GM23338 (cell line): ENCODE results near the gene CUX1. TPM values are rescaled to one million over a fixed set of nuclear protein-coding genes. Genes with fewer than 3 reads are reported as not detected.

ENCODE experiments used
- ATAC-seq: fragments of 200-7000 bp; cut with Tn5 transposase; 3 replicates; pipeline ENCODE4 v1.9.1; 2020
- DNase-seq: peaks from one replicate; pipeline ENCODE4 v3.0.0-alpha.2; 2015; ENCODE audit warnings: low spot score
- H2AFZ ChIP-seq: fragments of 200-600 bp; sonication (generic); 2 replicates; pipeline ENCODE4 v1.8.0; 2016; ENCODE audit warnings: antibody characterized with exemption, mild to moderate bottlenecking, moderate library complexity
- H3F3A ChIP-seq: fragments of 200-600 bp; sonication (generic); replicated peaks from 2 replicates; pipeline ENCODE4 v1.8.0; 2017; ENCODE audit warnings: antibody characterized with exemption, mixed run types, low read depth
- H3K27ac ChIP-seq: fragments of 200-600 bp; sonication (generic); 2 replicates; pipeline ENCODE4 v1.6.1; 2016; ENCODE audit warnings: low read depth
- H3K27me3 ChIP-seq: fragments of 200-600 bp; sonication (generic); 2 replicates; pipeline ENCODE4 v1.8.0; 2016; ENCODE audit warnings: mild to moderate bottlenecking, mixed run types, moderate library complexity; ENCODE audit not compliant: insufficient read depth
- H3K36me3 ChIP-seq: fragments of 200-600 bp; sonication (generic); 2 replicates; pipeline ENCODE4 v1.8.0; 2016; ENCODE audit warnings: mild to moderate bottlenecking; ENCODE audit not compliant: insufficient read depth
- H3K4me1 ChIP-seq: fragments of 200-600 bp; sonication (generic); 2 replicates; pipeline ENCODE4 v1.8.0; 2016; ENCODE audit warnings: mild to moderate bottlenecking, moderate library complexity; ENCODE audit not compliant: insufficient read depth
- H3K4me2 ChIP-seq: fragments of 200-600 bp; sonication (generic); 2 replicates; pipeline ENCODE4 v1.7.1; 2017; ENCODE audit warnings: mixed run types
- H3K4me3 ChIP-seq: fragments of 200-600 bp; sonication (generic); 2 replicates; pipeline ENCODE4 v1.6.1; 2016; ENCODE audit warnings: mixed run types
- H3K79me2 ChIP-seq: fragments of 200-600 bp; sonication (generic); replicated peaks from 2 replicates; pipeline ENCODE4 v1.8.0; 2017; ENCODE audit warnings: mild to moderate bottlenecking; ENCODE audit not compliant: insufficient read depth
- H3K9me2 ChIP-seq: fragments of 200-600 bp; sonication (generic); 2 replicates; pipeline ENCODE4 v1.8.0; 2017; ENCODE audit not compliant: insufficient read depth
- H4K20me1 ChIP-seq: fragments of 200-600 bp; sonication (generic); replicated peaks from 2 replicates; pipeline ENCODE4 v1.8.0; 2017; ENCODE audit warnings: mild to moderate bottlenecking; ENCODE audit not compliant: insufficient read depth
- H3K27ac Mint-ChIP-seq: 2 replicates; pipeline ENCODE4 v1.8.0; 2020; ENCODE audit warnings: inconsistent platforms, mild to moderate bottlenecking, moderate library complexity, mixed read lengths
- H3K27me3 Mint-ChIP-seq: 3 replicates; pipeline ENCODE4 v1.8.0; 2022; ENCODE audit warnings: low read depth, mild to moderate bottlenecking, moderate library complexity, mixed read lengths, inconsistent platforms; ENCODE audit not compliant: insufficient read depth, poor library complexity
- H3K36me3 Mint-ChIP-seq: 3 replicates; pipeline ENCODE4 v1.8.0; 2021; ENCODE audit warnings: low read depth, mild to moderate bottlenecking, inconsistent platforms, moderate library complexity, mixed read lengths
- H3K4me1 Mint-ChIP-seq: 3 replicates; pipeline ENCODE4 v1.8.0; 2020; ENCODE audit warnings: mild to moderate bottlenecking, inconsistent platforms, mixed read lengths
- H3K4me3 Mint-ChIP-seq: 3 replicates; pipeline ENCODE4 v1.8.0; 2021; ENCODE audit warnings: moderate library complexity, mild to moderate bottlenecking, inconsistent platforms, mixed read lengths
- H3K9me3 Mint-ChIP-seq: 3 replicates; pipeline ENCODE4 v1.8.0; 2020; ENCODE audit warnings: moderate library complexity, mild to moderate bottlenecking, inconsistent platforms, mixed read lengths
- CREB1 ChIP-seq: fragments of 250-450 bp; sonication (Bioruptor Pico); IDR thresholded peaks from 2 replicates; pipeline ENCODE4 v1.5.0; 2020; ENCODE audit warnings: low read depth, mild to moderate bottlenecking, moderate library complexity
- CTCF ChIP-seq, 2 experiments: fragments of 200-600 bp in 1 of 2; sonication (generic) in 1 of 2; conservative IDR thresholded peaks; 2 replicates each; pipeline versions ENCODE4 v1.5.1 to v1.6.1; 2016 to 2017; ENCODE audit warnings: antibody characterized with exemption in 2 of 2, low read depth in 2 of 2, mild to moderate bottlenecking in 2 of 2, moderate library complexity in 1 of 2
- ETS1 ChIP-seq: IDR thresholded peaks from 2 replicates; pipeline ENCODE4 v1.6.1; 2016; ENCODE audit warnings: antibody characterized with exemption
- EZH2 ChIP-seq: fragments of 200-600 bp; sonication (generic); IDR thresholded peaks from one replicate; pipeline ENCODE4 v1.8.0; 2017; ENCODE audit warnings: antibody characterized with exemption, mild to moderate bottlenecking, low read depth; ENCODE audit not compliant: unreplicated experiment
- EZH2phosphoT487 ChIP-seq: fragments of 200-600 bp; sonication (generic); IDR thresholded peaks from one replicate; pipeline ENCODE4 v1.8.1; 2018; ENCODE audit warnings: antibody characterized with exemption; ENCODE audit not compliant: unreplicated experiment
- JUNB ChIP-seq: IDR thresholded peaks from one replicate; pipeline ENCODE4 v1.6.1; 2016; ENCODE audit warnings: antibody characterized with exemption; ENCODE audit not compliant: unreplicated experiment
- NANOG ChIP-seq: IDR thresholded peaks from 2 replicates; pipeline ENCODE4 v1.6.1; 2016; ENCODE audit warnings: antibody characterized with exemption, borderline replicate concordance
- POLR2AphosphoS5 ChIP-seq: IDR thresholded peaks from 2 replicates; pipeline ENCODE4 v1.6.1; 2016; ENCODE audit warnings: antibody characterized with exemption, low read depth
- REST ChIP-seq: IDR thresholded peaks from one replicate; pipeline ENCODE4 v1.6.1; 2018; ENCODE audit warnings: antibody characterized with exemption; ENCODE audit not compliant: unreplicated experiment
- STAT1 ChIP-seq: IDR thresholded peaks from one replicate; pipeline ENCODE4 v1.6.1; 2016; ENCODE audit warnings: antibody characterized with exemption; ENCODE audit not compliant: unreplicated experiment
- ZNF114 ChIP-seq: fragments of 250-450 bp; sonication (Bioruptor Pico); IDR thresholded peaks from 2 replicates; pipeline ENCODE4 v1.5.0; 2020; ENCODE audit warnings: mild to moderate bottlenecking, moderate library complexity
- ZNF331 ChIP-seq: fragments of 250-450 bp; sonication (Bioruptor Pico); IDR thresholded peaks from 2 replicates; pipeline ENCODE4 v1.5.0; 2020; ENCODE audit warnings: low read depth, mild to moderate bottlenecking, moderate library complexity
- ZNF462 ChIP-seq: fragments of 250-450 bp; sonication (Bioruptor Pico); IDR thresholded peaks from 2 replicates; pipeline ENCODE4 v1.5.0; 2020; ENCODE audit warnings: mild to moderate bottlenecking, moderate library complexity
- polyA plus RNA-seq: library from polyadenylated mRNA; unstranded; fragments of >200 nt; fragmentation: Nextera tagmentation; extraction: Ambion mirVana; gene quantifications from 2 replicates; pipeline ENCODE4 v1.2.1, GENCODE V29; 2016
- total RNA-seq: library from RNA; depleted of rRNA; stranded (reverse); fragments of >200 nt; shearing (Covaris generic); gene quantifications from 2 replicates; pipeline ENCODE4 v1.2.3, GENCODE V29; 2014

The CUX1 gene
- total and polyA plus RNA-seq, 2 experiments from 2014 or later = 49.9 to 64.0 TPM

- no peaks in the 10 kb centered on the region for H3K27me3 ChIP-seq
- peak overlapping the region; percentile 50; the same call in 1 of the 2 replicates for H3K27ac Mint-ChIP-seq
- H3K4me1 ChIP-seq = peaks cover 33% of the 10 kb centered on the region
- TF ChIP-seq EZH2phosphoT487 = no peak
- no peak for TF ChIP-seq NANOG
- TF ChIP-seq ZNF114 (CRISPR knock-in tag) = no peak
- no peak for TF ChIP-seq REST
- no peak for TF ChIP-seq EZH2
- TF ChIP-seq JUNB = no peak
- TF ChIP-seq CREB1 = no peak
- no peak for TF ChIP-seq ZNF462 (CRISPR knock-in tag)
- no peak for TF ChIP-seq ZNF331 (CRISPR knock-in tag)
- no peak for TF ChIP-seq POLR2AphosphoS5
- TF ChIP-seq CTCF (conservative IDR thresholded peaks at IDR 0.05; ENCODE audit: low read depth in 2 of 2) = no peak
- no peak for TF ChIP-seq STAT1
- TF ChIP-seq ETS1 = no peak
- H2AFZ ChIP-seq = no peak overlapping the region
- peak overlapping the region; percentile 78 for H3K27ac ChIP-seq
- H3K36me3 Mint-ChIP-seq = peaks cover 8% of the 10 kb centered on the region
- H3K4me2 ChIP-seq = no peak overlapping the region
- H3K4me3 ChIP-seq = no peak overlapping the region
- H3K9me3 Mint-ChIP-seq = no peaks in the 10 kb centered on the region
- H3F3A ChIP-seq = peaks cover 5% of the 10 kb centered on the region; the same call in 1 of the 2 replicates
- no peaks in the 10 kb centered on the region; the same call in 1 of the 2 replicates for H3K36me3 ChIP-seq
- DNase-seq (no peak), ATAC-seq (no peak)
- peaks cover 2% of the 10 kb centered on the region for H3K27me3 Mint-ChIP-seq
- no peaks in the 10 kb centered on the region for H3K9me2 ChIP-seq
- no peak overlapping the region for H3K4me3 Mint-ChIP-seq
- H3K4me1 Mint-ChIP-seq = peaks cover 33% of the 10 kb centered on the region
- H3K79me2 ChIP-seq = peaks cover 6% of the 10 kb centered on the region
- no peaks in the 10 kb centered on the region for H4K20me1 ChIP-seq
Observed at GRCh38 chr7:102095321-102096011, 278.0 kb downstream of the CUX1 start.
